ENCODE results near the gene LPXN. TPM values are rescaled to one million over a fixed set of nuclear protein-coding genes. Genes with fewer than 3 reads are reported as not detected.
"Not testable (repeated sequence)": the region's sequence is repeated elsewhere in the genome, so short reads cannot be mapped to it uniquely, and the experiment has no call there.

The LPXN gene
- total RNA-seq, 3 donors from 2014 or later, result 9.2 to 21.9 (median 18.3) TPM

GRCh38 chr11:58576887-58577471 lies 1.3 kb upstream of the LPXN start:
- TF ChIP-seq POLR2A (IDR thresholded peaks at IDR 0.05) (no peak), POLR2AphosphoS5 (IDR thresholded peaks at IDR 0.05) (no peak)
- TF ChIP-seq, protein P1, sequence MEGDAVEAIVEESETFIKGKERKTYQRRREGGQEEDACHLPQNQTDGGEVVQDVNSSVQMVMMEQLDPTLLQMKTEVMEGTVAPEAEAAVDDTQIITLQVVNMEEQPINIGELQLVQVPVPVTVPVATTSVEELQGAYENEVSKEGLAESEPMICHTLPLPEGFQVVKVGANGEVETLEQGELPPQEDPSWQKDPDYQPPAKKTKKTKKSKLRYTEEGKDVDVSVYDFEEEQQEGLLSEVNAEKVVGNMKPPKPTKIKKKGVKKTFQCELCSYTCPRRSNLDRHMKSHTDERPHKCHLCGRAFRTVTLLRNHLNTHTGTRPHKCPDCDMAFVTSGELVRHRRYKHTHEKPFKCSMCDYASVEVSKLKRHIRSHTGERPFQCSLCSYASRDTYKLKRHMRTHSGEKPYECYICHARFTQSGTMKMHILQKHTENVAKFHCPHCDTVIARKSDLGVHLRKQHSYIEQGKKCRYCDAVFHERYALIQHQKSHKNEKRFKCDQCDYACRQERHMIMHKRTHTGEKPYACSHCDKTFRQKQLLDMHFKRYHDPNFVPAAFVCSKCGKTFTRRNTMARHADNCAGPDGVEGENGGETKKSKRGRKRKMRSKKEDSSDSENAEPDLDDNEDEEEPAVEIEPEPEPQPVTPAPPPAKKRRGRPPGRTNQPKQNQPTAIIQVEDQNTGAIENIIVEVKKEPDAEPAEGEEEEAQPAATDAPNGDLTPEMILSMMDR (IDR thresholded peaks at IDR 0.05), result no peak
- Histone ChIP-seq H3K4me3 (peak overlapping the region; percentile 73 to 90 (median 90)), H3K27ac (peak overlapping the region; percentile 98 to 100), H3K4me1 (peaks cover 0 to 26% of the 10 kb centered on the region in 2 donors), H3K9me3 (no peaks in the 10 kb centered on the region), H3K27me3 (no peaks in the 10 kb centered on the region), H3K36me3 (no peaks in the 10 kb centered on the region)
- intact Hi-C loops (cut with DNase I; ENCODE audit: low total_unique reads), result loop anchor here (5.0 kb wide), 1 partner anchor 995 kb away; no protein-coding TSS in a partner anchor
- no peak for DNase-seq (ENCODE audit: low spot score in 2 of 2)

DNA sequence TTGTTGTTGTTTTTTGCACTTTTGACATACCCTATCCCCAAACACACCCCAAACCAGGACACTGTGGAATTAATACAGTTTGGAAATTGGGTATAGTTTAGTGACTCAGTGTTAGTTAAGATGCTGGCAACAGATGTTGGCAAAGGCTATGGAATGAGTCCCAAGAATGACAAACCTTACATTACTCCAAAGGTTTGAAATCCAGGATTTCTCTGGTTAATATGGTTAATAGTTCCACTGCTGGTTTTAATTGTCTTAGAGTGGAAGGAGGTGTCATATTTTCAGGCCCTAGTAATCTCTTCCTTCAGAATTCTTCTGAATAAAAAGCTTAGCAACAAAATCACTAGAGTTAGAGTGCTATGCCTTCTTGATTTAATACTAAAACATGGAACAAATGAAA lies 775 bp downstream of the LPXN start:
- DNase-seq (ENCODE audit: low spot score in 2 of 2), result no peak
- intact Hi-C loops (cut with DNase I; ENCODE audit: low total_unique reads), result loop anchor here (5.0 kb wide), 1 partner anchor 997 kb away; no protein-coding TSS in a partner anchor
- H3K9me3 ChIP-seq, result no peaks in the 10 kb centered on the region
- H3K4me3 ChIP-seq, result peak overlapping the region in 2 of 3 donors; percentile 17 to 33
- TF ChIP-seq POLR2AphosphoS5 (IDR thresholded peaks at IDR 0.05) (no peak), POLR2A (IDR thresholded peaks at IDR 0.05) (no peak)
- TF ChIP-seq, protein P1 (IDR thresholded peaks at IDR 0.05), result no peak
- H3K27me3 ChIP-seq, result no peaks in the 10 kb centered on the region
- peaks cover 0 to 22% of the 10 kb centered on the region in 2 donors for H3K4me1 ChIP-seq
- H3K36me3 ChIP-seq, result no peaks in the 10 kb centered on the region
- H3K27ac ChIP-seq, result peak overlapping the region; percentile 88 to 98

DNA sequence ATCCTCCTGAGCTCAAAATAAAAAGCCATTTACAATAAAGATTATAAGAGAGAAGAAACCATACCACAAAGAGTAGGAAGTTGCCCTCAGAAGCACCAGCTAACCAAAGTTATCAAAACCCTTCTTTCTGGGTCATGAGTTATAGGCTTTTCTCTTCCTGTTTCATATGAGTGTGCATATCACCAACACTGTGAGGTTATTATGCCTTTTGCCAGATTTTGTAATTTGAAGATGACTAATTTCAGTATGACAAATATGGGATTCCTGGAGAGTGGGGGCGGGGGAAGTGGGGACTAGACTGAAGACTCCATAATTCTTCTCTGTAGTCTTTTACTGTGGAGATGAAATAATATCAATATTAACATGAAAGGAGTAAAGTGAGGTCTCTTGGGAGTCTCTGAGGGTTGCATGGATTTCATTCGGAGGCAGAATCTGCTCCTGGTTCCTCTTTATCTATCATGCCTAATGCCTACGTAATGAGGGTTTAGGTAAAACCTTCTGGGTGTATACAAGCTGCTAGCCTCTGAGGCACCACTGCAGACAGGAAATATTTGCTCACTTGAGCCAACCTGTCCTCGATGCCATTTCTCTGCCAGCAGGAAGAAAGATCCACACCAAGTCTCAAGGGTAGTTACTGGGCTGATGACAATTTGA lies 2.1 kb downstream of the LPXN start:
- peaks cover 0 to 22% of the 10 kb centered on the region in 2 donors for H3K4me1 ChIP-seq
- H3K9me3 ChIP-seq, result no peaks in the 10 kb centered on the region
- H3K36me3 ChIP-seq, result no peaks in the 10 kb centered on the region
- peak overlapping the region in 2 of 3 donors; percentile 21 to 44 for H3K4me3 ChIP-seq
- H3K27me3 ChIP-seq, result no peaks in the 10 kb centered on the region
- no peak for DNase-seq (ENCODE audit: low spot score in 2 of 2)
- intact Hi-C loops (cut with DNase I; ENCODE audit: low total_unique reads), result no loop called here
- TF ChIP-seq, protein P1 (IDR thresholded peaks at IDR 0.05), result no peak
- TF ChIP-seq POLR2A (IDR thresholded peaks at IDR 0.05), result no peak
- TF ChIP-seq POLR2AphosphoS5 (IDR thresholded peaks at IDR 0.05), result no peak
- peak overlapping the region; percentile 88 to 98 for H3K27ac ChIP-seq

GRCh38 chr11:58572906-58573305 lies 2.8 kb downstream of the LPXN start:
- H3K27me3 ChIP-seq; DNase-seq (ENCODE audit: low spot score in 2 of 2); intact Hi-C loops (cut with DNase I; ENCODE audit: low total_unique reads); H3K4me3 ChIP-seq; H3K36me3 ChIP-seq; H3K9me3 ChIP-seq: not testable (repeated sequence)
- H3K27ac ChIP-seq, result peak overlapping the region; percentile 64 to 98
- H3K4me1 ChIP-seq, result peaks cover 0 to 22% of the 10 kb centered on the region in 2 donors

DNA sequence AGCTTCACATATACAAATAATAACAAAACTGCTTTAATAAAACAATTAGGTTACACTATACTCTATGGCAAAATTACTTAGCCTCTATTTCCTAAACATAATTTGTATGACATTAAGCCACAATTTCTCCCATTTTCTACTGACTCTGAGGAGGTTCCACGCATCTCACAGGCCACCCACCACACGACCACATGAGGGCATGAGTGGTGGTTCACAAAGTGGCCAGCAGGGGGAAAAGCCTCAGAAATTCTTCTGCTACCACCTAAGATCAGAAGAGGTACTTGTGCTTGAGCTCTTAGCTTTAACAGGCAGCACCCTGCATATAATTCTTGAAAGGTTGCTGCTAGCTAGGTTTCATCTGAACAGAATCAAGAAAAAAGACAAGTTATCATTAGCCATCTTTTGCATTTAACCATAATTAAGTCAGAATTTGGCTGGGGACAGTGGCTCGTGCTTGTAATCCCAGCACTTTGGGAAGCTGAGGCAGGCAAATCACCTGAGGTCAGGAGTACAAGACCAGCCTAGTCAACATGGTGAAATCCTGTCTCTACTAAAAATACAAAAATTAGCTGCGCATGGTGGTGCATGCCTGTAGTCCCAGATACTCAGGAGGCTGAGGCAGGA lies 7.7 kb downstream of the LPXN start:
- Histone ChIP-seq H3K4me1 (no peaks in the 10 kb centered on the region), H3K36me3 (no peaks in the 10 kb centered on the region), H3K9me3 (no peaks in the 10 kb centered on the region), H3K4me3 (no peak overlapping the region), H3K27me3 (no peaks in the 10 kb centered on the region), H3K27ac (no peak overlapping the region)
- no peak for TF ChIP-seq POLR2A (IDR thresholded peaks at IDR 0.05)
- TF ChIP-seq, protein P1 (IDR thresholded peaks at IDR 0.05), result peak; percentile 33 to 63 (median 50)
- DNase-seq (ENCODE audit: low spot score in 2 of 2), result peak in 1 of 2 donors; percentile 54
- intact Hi-C loops (cut with DNase I; ENCODE audit: low total_unique reads), result no loop called here
